Ovary (tissue), 9 donors: ENCODE data around the gene CA7. TPM values are rescaled to one million over a fixed set of nuclear protein-coding genes. Genes with fewer than 3 reads are reported as not detected.

Experiments used
- DNase-seq, 5 donors: peaks; one replicate each; pipeline ENCODE4 v3.0.0-alpha.2; 2019 to 2020
- H3K27ac ChIP-seq, 2 donors: fragments of 200-600 bp; one replicate each; pipeline versions ENCODE4 v1.5.1 to v1.8.0; 2019 to 2022
- H3K27me3 ChIP-seq: fragments of 200-600 bp; one replicate; pipeline ENCODE4 v1.8.0; 2022
- H3K36me3 ChIP-seq: fragments of 200-600 bp; sonication (generic); one replicate; pipeline ENCODE4 v1.5.1; 2019
- H3K4me1 ChIP-seq: one replicate; pipeline ENCODE4 v1.8.1; 2013; ENCODE audit warnings: mild to moderate bottlenecking, moderate library complexity; ENCODE audit not compliant: insufficient read depth
- H3K4me3 ChIP-seq: fragments of 200-600 bp; sonication (generic); one replicate; pipeline ENCODE4 v1.5.1; 2017
- H3K9me3 ChIP-seq, 2 donors: fragments of 200-600 bp in 1 of 2; sonication (generic) in 1 of 2; one replicate each; pipeline versions ENCODE4 v1.5.1 to v1.8.1; 2013 to 2019; ENCODE audit warnings: mild to moderate bottlenecking in 1 of 2, moderate library complexity in 1 of 2
- EP300 ChIP-seq: sonication (generic); formaldehyde crosslinking; IDR thresholded peaks from one replicate; pipeline ENCODE4 v1.6.1; 2017; ENCODE audit warnings: antibody characterized with exemption
- POLR2A ChIP-seq: fragments of 450-650 bp; IDR thresholded peaks from one replicate; pipeline ENCODE4 v1.6.1; 2017; ENCODE audit warnings: antibody characterized with exemption, mild to moderate bottlenecking, moderate library complexity
- WGBS, 3 donors: extraction: QIAGEN DNeasy Blood & Tissue Kit in 1 of 3; methylation state at CpG; one replicate each; pipeline versions ENCODE4 v1.1.5 to v1.1.7; 2013 to 2017; 5-methylcytosine and 5-hydroxymethylcytosine counted together
- intact Hi-C, 4 donors: fragments of 100-400 bp; cut with DNase I; formaldehyde crosslinking; loops; one replicate each; pipeline versions ENCODE4 v1.11.0 to v1.15.1; 2022 to 2023
- polyA plus RNA-seq, 2 donors: library from polyadenylated mRNA; stranded (reverse); fragments of 200-250 nt in 1 of 2; fragments of 350-450 nt in 1 of 2; fragmentation: Illumina TruSeq in 1 of 2; extraction: RNeasy Lipid Tissue Mini Kit (QIAGEN cat#74804) in 1 of 2; gene quantifications; one replicate each; pipeline ENCODE4 v1.2.3, GENCODE V29; 2013 to 2014
- total RNA-seq, 7 donors: library from RNA; depleted of rRNA in 2 of 7; stranded (reverse); fragments of >200 nt in 2 of 7; fragmentation: NEBNext Ultra II Directional in 3 of 7; extraction: Animal tissue kit (Norgen Biotek cat#: 25700) in 3 of 7; gene quantifications; one replicate each; pipeline versions ENCODE4 v1.1.0 to v1.2.4, GENCODE V29; 2016 to 2023
- TF ChIP-seq, protein P1 (sequence below), 3 donors: fragments of 450-650 bp in 2 of 3; fragments of 200-600 bp in 1 of 3; IDR thresholded peaks; one replicate each; pipeline versions ENCODE4 v1.5.1 to v1.8.0; 2016 to 2022; ENCODE audit warnings: antibody characterized with exemption in 3 of 3, mild to moderate bottlenecking in 1 of 3
- donor health status: DM: no; HTN: no; CAD: no; lungs with moderate emphysema.
- donor health status: DM: no; HTN: no; CAD: no.
- donor health status: Bipolar disorder and iron deficiency.
- donor health status: DM: yes; HTN: yes; CAD: no.
- donor health status: DM: no; HTN: no; CAD: no.
- donor health status: DM: yes; HTN: yes; CAD: no.

Gene CA7
- total and polyA plus RNA-seq, 9 donors = not detected

DNA sequence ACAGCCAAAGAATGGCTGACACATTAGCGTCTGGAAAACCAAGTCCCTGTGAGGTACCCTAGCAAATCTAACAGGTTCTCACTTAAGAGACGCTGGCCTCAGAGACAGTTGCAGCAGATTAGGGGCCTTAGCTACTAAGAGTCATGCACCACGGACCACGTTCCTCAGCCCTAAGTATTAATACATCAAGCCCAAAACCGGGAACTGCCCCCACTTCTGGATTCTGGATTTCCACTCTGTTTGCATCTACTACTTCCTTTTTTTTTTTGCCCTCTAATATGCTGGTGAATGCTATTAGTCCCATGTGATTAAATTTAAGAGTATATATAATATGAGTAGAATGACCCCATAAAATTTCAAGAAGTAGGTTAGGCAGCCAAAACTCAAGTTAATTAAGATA, 42.1 kb upstream of the CA7 start:
- no peaks in the 10 kb centered on the region for H3K36me3 ChIP-seq
- WGBS, 3 donors = 87 to 93% (median 91%) methylated on average over 5 of the region's 5 CpGs
- TF ChIP-seq EP300 (no peak), POLR2A (no peak)
- TF ChIP-seq, protein P1, sequence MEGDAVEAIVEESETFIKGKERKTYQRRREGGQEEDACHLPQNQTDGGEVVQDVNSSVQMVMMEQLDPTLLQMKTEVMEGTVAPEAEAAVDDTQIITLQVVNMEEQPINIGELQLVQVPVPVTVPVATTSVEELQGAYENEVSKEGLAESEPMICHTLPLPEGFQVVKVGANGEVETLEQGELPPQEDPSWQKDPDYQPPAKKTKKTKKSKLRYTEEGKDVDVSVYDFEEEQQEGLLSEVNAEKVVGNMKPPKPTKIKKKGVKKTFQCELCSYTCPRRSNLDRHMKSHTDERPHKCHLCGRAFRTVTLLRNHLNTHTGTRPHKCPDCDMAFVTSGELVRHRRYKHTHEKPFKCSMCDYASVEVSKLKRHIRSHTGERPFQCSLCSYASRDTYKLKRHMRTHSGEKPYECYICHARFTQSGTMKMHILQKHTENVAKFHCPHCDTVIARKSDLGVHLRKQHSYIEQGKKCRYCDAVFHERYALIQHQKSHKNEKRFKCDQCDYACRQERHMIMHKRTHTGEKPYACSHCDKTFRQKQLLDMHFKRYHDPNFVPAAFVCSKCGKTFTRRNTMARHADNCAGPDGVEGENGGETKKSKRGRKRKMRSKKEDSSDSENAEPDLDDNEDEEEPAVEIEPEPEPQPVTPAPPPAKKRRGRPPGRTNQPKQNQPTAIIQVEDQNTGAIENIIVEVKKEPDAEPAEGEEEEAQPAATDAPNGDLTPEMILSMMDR (IDR thresholded peaks at IDR 0.05) = no peak

GRCh38 chr16:66809765-66810164, 34.4 kb upstream of the CA7 start:
- no peaks in the 10 kb centered on the region for H3K9me3 ChIP-seq
- H3K4me1 ChIP-seq = no peaks in the 10 kb centered on the region
- no peak for TF ChIP-seq POLR2A
- TF ChIP-seq EP300 = no peak
- TF ChIP-seq, protein P1 (IDR thresholded peaks at IDR 0.05) = no peak
- intact Hi-C loops = no loop called here
- H3K27me3 ChIP-seq = no peaks in the 10 kb centered on the region
- no peak for DNase-seq
- H3K27ac ChIP-seq = no peak overlapping the region
- WGBS, 3 donors = 90 to 95% (median 93%) methylated on average over 4 of the region's 4 CpGs
- no peak overlapping the region for H3K4me3 ChIP-seq
- H3K36me3 ChIP-seq = no peaks in the 10 kb centered on the region

More for the DNA sequence above, 42.1 kb upstream of the CA7 start:
- H3K27ac ChIP-seq = no peak overlapping the region
- no peaks in the 10 kb centered on the region for H3K9me3 ChIP-seq
- DNase-seq = no peak
- intact Hi-C loops = no loop called here
- H3K27me3 ChIP-seq = no peaks in the 10 kb centered on the region
- H3K4me3 ChIP-seq = no peak overlapping the region
- H3K4me1 ChIP-seq = no peaks in the 10 kb centered on the region

GRCh38 chr16:66810391-66810790, 33.8 kb upstream of the CA7 start:
- Histone ChIP-seq H3K4me3 (no peak overlapping the region), H3K27me3 (no peaks in the 10 kb centered on the region), H3K36me3 (no peaks in the 10 kb centered on the region), H3K27ac (no peak overlapping the region), H3K4me1 (no peaks in the 10 kb centered on the region), H3K9me3 (no peaks in the 10 kb centered on the region)
- 93 to 96% (median 95%) methylated on average over 4 of the region's 4 CpGs for WGBS, 3 donors
- no peak for DNase-seq
- intact Hi-C loops = no loop called here
- TF ChIP-seq EP300 = no peak
- no peak for TF ChIP-seq POLR2A
- TF ChIP-seq, protein P1 (IDR thresholded peaks at IDR 0.05) = no peak

DNA sequence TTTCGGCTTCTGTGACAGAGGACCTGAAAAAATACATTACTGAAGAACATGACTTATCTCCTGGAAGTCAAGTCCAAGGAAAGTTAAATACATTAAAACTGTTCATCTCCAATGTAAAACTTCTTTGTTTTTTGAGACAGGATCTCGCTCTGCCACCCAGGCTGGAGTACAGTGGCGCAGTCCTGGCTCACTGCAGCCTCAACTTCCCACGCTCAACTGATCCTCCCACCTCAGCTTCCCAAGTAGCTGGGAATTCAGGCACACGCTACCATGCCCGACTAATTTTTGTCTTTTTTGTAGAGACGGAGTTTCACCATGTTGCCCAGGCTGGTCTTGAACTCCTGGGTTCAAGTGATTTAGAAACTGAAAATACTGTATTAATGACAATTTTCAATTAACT, 33.2 kb upstream of the CA7 start:
- Histone ChIP-seq H3K27me3 (no peaks in the 10 kb centered on the region), H3K9me3 (no peaks in the 10 kb centered on the region), H3K36me3 (no peaks in the 10 kb centered on the region), H3K4me3 (no peak overlapping the region), H3K27ac (no peak overlapping the region), H3K4me1 (no peaks in the 10 kb centered on the region)
- intact Hi-C loops = no loop called here
- 95 to 97% (median 96%) methylated on average over 7 of the region's 7 CpGs for WGBS, 3 donors
- TF ChIP-seq, protein P1 (IDR thresholded peaks at IDR 0.05) = no peak
- DNase-seq = no peak

DNA sequence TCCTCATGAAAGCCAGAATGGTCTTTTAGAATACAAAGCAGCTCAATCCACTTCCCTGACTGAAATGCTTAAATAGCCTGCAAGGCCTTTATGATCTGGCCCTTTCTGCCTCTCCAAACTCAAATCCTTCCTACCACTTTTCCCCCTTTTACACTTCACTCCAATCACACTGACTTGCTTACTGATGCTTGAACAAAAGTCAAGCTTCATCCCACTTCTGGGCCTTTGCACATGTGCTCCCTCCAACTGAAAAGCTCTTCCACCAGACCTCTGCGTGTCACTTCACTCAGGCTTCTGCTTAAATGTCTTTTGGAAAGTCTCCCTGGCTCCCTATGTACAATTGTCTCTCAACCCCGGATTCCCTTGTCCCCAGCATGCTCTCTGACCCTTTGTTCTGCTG, 29.5 kb upstream of the CA7 start:
- Histone ChIP-seq H3K27me3 (no peaks in the 10 kb centered on the region), H3K36me3 (no peaks in the 10 kb centered on the region), H3K27ac (no peak overlapping the region), H3K4me3 (no peak overlapping the region), H3K4me1 (no peaks in the 10 kb centered on the region), H3K9me3 (no peaks in the 10 kb centered on the region)
- TF ChIP-seq POLR2A = no peak
- no peak for TF ChIP-seq EP300
- TF ChIP-seq, protein P1 (IDR thresholded peaks at IDR 0.05) = no peak
- DNase-seq = no peak
- 83 to 92% (median 91%) methylated on average over 2 of the region's 2 CpGs for WGBS, 3 donors
- intact Hi-C loops = no loop called here
